GM13977 (cell line): ENCODE data around the gene RNF157.

Source experiments
- DNase-seq: peaks from one replicate; pipeline ENCODE4 v3.0.0; 2012; ENCODE audit warnings: low spot score
- in situ Hi-C: fragments of 300-500 bp; cut with MboI; formaldehyde crosslinking; loops from one replicate; pipeline ENCODE4 v1.12.0; 2022; ENCODE audit warnings: low sequenced_read_pairs, low pct_unique_long_range_greater_than_20kb, mixed read lengths, inconsistent platforms; ENCODE audit not compliant: unreplicated experiment
- TF ChIP-seq, protein P1 (sequence below): IDR thresholded peaks from 2 replicates; pipeline ENCODE4 v1.5.1; 2012; ENCODE audit warnings: mild to moderate bottlenecking, control low read depth; ENCODE audit not compliant: insufficient read depth; ENCODE audit errors: extremely low read depth, missing control alignments

Gene RNF157

DNA sequence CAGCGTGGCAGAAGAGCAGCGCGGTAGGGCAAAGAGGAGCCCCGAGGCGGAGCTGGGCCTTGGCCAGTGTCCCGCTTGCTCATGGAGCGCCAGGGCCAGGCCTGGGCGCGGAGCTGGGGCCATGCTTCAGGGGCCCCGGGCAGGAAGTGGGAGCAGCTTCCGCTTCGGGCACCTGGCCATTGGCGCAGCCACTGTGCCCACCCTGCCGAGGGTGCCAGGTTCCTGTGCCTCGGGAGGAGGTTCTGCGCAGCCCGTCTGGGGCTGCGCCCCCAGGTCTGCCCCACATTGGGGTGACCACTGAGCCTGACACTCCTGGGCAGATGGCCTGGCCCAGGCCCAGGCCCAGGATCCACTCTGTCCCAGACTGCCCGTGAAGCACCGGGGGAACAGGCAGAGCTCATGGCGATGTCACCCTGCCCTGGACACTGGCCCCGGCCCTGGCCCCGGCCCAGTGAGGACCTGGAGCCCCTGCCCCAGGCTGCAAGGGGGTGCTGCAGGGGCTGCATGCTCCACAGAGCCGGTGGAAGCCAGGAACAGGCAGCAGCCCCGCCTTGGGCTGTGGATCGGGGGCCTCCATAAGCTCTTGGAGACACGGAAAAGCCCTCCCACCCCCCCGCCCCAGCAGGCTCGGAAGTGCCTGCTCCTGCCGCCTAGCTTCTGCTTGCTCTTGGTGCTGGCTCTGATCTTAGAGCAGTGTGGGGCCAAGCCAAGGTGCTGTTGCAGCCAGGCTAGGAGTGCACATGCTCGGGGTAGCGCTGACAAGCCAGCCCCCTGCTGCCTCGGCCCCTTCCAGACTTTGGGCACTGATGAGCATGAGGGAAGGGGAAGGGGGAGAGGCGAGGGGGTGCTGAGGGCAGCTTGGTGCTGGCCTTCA lies 63.4 kb downstream of the RNF157 start:
- TF ChIP-seq, protein P1, sequence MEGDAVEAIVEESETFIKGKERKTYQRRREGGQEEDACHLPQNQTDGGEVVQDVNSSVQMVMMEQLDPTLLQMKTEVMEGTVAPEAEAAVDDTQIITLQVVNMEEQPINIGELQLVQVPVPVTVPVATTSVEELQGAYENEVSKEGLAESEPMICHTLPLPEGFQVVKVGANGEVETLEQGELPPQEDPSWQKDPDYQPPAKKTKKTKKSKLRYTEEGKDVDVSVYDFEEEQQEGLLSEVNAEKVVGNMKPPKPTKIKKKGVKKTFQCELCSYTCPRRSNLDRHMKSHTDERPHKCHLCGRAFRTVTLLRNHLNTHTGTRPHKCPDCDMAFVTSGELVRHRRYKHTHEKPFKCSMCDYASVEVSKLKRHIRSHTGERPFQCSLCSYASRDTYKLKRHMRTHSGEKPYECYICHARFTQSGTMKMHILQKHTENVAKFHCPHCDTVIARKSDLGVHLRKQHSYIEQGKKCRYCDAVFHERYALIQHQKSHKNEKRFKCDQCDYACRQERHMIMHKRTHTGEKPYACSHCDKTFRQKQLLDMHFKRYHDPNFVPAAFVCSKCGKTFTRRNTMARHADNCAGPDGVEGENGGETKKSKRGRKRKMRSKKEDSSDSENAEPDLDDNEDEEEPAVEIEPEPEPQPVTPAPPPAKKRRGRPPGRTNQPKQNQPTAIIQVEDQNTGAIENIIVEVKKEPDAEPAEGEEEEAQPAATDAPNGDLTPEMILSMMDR: no peak
- no peak for DNase-seq
- in situ Hi-C loops: no loop called here

DNA sequence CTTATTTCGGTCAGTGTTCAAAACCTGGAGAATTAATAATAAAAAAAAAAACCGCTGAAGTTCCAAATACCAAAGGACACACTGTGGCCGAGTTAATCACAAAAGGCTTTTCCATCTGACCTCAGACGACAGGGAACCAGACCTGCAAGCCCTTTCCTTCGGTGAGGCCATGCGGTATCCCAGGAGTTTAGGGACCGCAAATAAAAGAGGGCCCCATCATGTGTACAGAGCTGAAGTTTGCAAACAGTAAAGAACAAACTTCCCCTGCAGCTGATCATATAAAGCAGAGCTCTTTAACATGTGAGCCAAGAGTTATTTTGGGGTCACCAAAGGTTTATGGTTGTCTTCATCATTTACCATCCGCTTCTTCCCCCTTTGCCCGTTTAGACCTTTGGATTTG lies 66.3 kb downstream of the RNF157 start:
- no peak for DNase-seq
- TF ChIP-seq, protein P1: no peak
- in situ Hi-C loops: no loop called here

DNA sequence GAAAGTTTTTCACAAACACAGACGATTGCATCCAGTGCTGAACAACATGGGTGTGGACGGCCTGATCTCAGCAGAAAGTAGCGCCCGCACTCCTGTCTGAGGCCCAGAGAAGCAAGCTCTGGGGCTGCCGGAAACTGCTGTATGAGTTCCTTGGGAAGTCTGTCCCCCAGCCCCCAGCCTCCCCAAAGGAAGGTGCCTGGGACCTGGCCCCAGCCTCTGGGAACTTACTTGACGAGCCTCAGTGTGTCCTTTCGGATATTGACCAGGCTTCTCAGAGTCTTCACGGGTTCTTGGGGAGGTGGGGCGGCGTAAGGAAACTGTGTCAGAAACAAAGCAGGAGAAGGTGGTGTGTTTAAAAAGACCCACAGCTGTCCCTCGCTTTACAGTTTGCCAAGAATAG lies 66.8 kb downstream of the RNF157 start:
- DNase-seq: no peak
- in situ Hi-C loops: no loop called here
- TF ChIP-seq, protein P1: no peak

- in situ Hi-C loops: no loop called here
- no peak for DNase-seq
- TF ChIP-seq, protein P1: no peak
Measured at GRCh38 chr17:76171706-76172105, 68.6 kb downstream of the RNF157 start.

- no peak for DNase-seq
- TF ChIP-seq, protein P1: no peak
- in situ Hi-C loops: no loop called here
Measured at GRCh38 chr17:76170114-76170513, 70.2 kb downstream of the RNF157 start.

DNA sequence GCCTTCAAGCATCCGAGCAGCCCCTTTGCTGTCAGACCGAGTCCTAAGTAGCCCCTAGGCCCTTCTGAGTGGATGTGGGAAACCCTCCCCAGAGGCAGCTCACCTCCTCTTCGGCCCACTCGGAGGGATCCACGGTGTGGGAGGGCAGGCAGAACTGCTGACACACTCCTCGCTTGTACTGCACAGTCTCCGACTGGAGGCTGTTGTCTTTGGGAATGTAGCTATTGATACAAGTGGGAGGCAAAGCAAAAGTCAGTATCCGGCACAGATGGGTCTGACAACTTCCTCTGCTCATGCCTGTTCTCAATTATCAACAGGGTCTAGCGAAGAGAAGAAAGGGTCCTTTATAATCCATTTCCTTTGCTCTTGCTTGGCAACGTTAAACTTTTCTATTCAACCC lies 73.4 kb downstream of the RNF157 start:
- in situ Hi-C loops: no loop called here
- no peak for DNase-seq
- TF ChIP-seq, protein P1: no peak

DNA sequence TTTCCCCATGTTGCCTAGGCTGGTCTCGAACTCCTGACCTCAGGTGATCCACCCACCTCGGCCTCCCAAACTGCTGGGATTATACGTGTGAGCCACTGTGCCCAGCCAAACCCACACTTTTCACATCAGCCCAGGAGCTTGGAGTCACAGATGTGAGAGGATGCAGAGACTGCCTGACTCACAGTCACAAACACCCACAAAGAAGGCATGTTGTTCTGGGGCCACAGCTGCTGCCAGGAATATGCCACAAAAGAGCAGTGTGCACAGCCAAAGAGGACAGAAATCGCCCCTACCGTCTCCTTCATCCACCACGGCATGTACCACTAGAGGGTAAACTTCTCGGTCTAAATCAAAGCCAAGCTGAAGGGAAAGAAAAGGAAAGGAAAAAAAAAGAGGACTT lies 74.1 kb downstream of the RNF157 start:
- TF ChIP-seq, protein P1: no peak
- DNase-seq: no peak
- in situ Hi-C loops: no loop called here
